ENCODE data around the gene DBN1. TPM values are rescaled to one million over a fixed set of nuclear protein-coding genes. Genes with fewer than 3 reads are reported as not detected.

Gene DBN1
- total RNA-seq, 1 donor from 2014 or later, result 41.1 TPM

DNA sequence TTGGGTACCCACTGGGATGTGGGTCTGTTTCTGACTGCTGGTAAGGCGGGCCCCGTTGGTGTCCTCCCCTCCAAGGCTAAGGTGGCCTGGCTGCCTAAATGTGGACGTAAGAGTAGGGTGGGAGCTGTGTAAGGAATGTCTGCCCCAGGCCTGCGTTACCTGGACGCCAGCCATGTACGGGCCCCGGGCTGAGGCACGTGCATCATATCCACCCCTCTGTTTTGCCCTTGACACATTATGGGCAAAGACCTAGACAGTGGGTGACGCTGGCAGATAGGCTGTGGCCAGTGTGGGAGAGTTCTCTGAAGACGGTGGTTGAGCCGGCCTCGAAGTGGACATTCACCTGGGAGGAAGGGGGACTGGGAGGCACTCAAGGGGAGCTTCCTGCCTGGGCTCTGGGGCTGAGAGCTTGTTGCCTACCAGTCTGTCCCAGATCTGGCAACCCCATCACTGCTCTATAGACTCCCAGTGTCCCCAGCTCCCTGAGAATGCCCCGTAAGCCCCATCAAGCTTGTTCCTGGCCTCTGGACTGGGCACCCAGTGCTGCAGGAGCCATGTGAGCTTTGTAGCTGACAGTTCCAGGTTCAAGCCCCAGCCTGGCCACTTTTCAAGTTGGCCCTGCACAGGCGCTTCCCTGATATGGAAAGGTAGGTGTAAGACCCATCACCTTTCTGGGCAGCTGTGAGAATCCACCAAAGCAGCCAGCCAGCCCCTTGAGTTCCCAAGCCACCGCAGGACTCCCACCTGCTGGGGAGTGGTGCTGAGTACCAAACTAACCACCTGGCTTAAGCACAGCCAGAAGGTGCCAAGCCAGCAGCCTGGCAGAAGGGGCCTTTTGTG, 30.1 kb downstream of the DBN1 start:
- no peak for DNase-seq

DNA sequence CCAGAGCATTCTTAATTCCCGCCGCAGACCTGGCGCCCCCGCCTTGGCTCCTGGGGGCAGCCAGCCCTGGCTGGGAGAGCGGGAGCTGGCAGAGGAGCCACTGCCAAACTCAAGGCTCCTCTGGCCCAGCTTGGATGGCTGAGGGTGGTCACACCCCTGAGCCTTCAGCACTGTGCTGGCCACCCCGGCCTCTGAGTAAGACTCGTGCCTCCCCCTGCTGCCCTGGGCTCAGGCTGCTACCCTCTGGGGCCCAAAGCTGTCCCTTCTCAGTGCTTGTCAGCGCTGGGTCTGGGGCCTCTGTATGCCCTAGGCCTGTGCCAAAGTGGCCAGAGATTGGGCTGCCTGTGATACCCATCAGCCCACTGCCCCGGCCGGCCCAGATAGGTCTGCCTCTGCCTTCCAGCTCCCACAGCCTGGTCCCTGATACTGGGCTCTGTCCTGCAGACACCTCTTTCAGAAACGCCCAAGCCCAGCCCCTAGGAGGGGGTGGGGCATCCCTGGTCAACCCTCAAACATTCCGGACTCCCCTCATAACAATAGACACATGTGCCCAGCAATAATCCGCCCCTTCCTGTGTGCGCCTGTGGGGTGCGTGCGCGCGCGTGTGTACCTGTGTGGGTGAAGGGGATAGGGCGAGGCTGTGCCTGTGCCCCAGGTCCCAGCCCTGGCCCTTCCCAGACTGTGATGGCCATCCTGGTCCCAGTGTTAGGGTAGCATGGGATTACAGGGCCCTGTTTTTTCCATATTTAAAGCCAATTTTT, 31.2 kb downstream of the DBN1 start:
- no peak for DNase-seq

DNA sequence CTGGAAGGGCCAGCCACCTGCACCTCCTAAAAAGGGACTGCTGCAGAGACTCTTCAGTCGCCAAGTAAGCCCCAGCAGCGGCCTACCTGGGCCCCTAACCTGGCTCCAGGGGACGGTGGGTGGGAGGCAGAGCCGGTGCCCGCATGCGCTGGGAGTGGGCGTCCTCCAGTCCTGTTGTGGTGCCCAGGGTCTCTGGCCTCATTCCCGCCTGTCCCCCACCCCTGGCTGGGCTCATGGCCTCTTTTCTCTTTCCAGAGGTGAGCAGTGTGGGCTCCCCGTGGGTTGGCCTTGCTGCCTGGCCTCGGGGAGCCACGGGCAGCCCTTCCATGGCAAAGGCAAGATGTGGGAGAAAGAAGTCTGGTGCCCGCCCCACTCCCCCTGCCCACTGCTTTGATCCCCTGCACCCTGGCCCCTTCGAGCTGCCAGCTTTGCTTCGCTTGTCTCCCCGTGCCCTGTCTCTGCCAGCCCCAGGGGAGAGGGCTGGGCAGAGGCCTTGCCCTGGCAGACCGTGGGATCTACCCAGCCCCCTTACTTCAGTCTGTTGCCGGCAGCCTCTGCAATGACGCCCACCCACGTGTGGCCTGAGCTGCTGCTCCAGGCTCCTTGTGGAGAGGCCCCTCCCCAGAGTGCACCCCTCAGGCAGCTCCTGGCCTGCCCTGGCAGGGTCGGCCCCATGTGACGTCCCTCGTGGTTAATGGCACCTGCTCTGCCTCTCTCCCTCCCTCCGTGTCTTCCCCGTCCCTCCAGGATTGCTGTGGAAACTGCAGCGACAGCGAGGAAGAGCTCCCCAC, 32.2 kb downstream of the DBN1 start:
- DNase-seq, result no peak

DNA sequence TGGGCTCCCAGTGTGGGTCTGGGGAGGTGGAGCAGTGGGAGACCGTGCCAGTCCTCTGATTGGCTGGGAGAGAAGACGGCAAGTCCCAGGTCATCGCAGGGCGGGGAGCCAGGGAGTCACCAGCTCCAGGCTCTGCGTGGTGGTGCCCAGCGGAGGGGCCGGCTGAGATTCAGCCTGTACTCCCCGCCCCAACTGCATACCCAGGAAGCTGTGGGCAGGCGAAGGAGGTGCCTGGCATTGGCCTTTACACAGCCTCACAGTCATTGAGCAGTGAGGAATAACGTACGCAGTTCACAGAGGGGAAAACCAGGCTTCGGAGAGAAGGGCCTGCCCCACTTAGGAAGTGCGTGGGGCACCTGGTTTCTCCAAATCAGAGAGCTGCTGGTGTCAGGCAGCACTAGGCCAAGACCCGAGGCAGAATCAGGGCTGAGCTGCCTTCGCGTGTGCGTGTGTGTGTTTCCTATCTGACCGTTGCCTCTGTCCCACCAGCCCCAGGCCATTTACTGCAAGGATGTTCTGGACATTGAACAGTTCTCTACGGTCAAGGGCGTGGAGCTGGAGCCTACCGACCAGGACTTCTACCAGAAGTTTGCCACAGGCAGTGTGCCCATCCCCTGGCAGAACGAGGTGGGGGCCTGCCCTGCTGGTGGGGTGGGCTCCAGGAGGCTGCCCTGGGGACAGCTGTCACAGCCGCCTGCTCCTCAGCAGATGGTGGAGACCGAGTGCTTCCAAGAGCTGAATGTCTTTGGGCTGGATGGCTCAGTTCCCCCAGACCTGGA, 33.0 kb downstream of the DBN1 start:
- no peak for DNase-seq

DNA sequence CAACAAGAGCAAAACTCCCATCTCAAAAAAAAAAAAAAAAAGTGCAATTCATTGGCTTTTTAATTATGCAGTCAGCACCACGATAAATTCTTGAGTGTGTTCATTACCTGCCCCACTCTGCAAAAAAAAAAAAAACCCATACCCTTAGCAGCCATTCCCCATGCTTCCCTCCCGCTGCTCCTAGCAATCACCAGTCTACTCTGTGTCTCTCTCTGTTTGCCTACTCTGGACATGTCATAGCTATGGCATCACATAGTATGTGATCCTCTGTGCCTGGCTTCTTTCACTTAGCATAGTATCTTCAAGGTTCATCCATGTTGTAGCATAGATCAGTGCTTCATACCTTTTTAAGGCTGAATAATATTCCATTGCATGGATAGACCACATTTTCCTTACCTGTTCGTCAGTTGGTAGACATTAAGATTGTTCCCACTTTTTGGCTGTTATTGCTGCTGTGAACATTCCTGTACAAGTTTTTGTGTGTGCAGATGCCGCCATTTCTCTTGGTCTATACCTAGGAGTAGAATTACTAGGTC, 33.8 kb downstream of the DBN1 start:
- DNase-seq, result no peak

DNA sequence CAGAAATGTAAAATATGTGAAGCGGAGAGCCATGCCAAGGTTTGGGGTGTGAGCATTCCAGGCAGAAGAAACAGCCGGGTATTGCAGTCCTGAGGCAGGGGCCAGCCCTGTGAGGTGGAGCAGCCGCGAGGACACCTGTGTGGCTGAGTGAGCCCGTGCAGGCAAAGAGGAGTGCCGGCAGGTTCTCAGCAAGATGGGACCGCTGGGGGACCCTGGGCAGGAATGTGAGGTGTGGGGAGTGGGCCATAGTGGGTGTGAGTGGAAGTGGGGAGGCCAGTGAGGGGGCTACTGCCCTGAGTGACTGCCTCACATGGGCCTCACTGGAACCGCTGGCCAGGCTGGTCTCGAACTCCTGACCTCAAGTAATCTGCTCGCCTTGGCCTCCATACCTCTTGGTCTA, 35.0 kb downstream of the DBN1 start:
- DNase-seq, result no peak

DNA sequence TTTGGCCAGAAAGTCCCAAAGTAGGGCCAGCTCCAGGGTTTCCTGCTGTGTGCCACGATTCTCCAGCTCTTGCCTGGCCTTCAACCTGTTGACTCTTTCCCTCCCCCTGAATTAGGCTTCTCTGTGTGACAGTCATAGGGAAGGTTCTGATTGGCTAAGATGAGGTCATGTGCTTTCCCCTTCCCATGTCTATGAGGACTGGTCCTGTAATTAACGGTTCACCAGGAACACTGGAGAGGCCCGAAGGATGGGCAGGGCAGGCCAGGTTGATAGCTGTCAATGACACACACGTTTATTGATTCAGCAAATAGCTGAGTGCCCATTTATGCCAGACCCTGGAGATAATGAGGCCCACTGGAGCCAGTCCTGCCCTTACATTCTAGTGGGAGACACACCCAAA, 35.8 kb downstream of the DBN1 start:
- DNase-seq, result no peak

DNA sequence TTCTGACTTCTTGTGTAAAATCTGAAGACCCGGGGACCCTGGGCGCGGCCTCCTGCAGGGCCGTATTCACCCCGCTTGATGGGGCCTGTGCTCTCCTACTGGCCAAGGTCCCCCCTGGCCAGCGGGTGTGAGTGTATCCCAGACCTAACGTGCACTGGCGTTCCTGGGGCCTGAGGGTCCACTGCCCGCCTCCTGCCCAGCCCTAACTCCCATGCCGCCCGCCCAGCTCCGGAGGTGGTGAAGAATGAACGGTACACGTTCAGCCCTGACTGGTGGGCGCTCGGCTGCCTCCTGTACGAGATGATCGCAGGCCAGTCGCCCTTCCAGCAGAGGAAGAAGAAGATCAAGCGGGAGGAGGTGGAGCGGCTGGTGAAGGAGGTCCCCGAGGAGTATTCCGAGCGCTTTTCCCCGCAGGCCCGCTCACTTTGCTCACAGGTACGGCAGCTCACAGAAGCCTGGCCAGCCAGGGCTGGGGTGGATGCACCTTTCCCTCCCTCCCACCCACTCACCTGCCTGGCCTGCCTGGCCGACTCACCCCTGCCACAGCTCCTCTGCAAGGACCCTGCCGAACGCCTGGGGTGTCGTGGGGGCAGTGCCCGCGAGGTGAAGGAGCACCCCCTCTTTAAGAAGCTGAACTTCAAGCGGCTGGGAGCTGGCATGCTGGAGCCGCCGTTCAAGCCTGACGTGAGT, 37.4 kb downstream of the DBN1 start:
- DNase-seq, result no peak

DNA sequence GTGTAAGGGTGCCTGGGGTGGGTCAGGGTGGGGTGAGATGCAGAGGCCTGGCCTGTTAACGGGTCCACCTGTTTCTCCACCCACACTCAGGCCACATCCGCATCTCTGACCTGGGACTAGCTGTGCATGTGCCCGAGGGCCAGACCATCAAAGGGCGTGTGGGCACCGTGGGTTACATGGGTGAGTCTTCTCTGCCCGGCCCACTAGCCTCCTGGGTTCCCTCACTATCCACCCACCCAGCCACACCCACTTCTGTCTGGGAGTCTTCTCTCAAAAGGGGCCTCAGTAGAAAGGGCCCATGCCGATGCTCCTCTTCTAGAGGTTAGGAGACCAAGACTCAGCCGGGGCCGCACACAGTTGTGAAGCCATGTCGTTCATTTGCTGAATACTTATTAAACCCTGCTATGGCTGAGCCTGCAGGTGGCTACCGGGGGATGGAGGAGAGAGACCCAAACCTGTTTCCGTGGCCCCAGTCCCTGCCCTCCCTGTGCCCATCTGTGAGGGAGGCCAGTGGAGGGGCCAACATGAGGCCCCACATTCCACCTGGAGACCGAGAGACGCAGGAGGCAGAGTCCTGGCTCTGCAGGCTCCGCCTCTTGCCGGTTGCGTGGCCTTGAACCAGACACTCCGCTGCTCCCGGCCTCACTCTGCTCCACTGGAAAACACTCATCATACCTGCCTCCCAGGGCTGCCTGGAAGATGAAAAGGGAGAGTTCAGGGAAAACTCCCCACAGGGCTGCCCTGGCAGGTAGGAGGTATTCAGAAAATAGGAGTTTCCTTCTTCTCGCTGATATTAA, 38.3 kb downstream of the DBN1 start:
- DNase-seq, result no peak

DNA sequence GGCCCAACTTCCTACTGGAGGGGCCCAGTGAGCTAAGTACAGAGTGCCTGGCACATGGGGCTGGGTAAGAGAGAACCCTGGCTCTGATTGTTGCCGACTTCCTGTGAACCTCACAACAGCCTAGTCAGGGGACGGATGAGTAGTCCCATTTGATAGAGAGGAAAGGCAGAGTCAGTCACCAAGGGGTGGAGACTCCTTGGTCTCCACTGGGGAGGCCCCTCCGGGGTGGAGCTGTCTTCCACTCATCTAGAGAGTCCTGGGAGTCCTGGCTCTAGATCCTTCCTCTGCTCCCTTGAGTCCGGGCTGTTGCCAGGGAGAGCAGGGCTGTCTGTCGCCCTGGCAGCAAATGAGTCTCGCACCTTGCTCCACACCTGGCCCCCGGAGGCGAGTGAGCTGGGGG, 39.0 kb downstream of the DBN1 start:
- DNase-seq, result no peak

DNA sequence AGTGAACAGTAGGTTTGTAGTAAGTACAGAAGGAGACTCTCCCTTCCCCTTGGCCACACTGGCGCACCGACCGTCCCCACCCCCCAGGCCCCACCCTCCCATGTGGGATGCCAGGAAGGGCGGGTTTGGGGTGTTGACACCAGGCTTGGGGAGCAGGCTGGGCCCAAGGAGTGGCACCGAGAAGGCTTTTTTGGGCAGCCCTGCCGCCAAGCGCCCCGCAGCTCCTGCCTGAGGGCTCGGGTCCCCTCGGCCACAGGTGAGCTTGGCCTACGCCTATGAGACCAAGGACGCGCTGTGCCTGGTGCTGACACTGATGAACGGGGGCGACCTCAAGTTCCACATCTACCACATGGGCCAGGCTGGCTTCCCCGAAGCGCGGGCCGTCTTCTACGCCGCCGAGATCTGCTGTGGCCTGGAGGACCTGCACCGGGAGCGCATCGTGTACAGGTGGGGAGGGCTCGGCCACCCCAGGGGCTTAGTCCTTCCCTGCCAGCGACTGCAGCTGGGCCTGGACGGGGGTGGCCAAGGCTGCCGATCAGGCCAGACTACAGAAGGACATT, 39.7 kb downstream of the DBN1 start:
- DNase-seq, result no peak

DNA sequence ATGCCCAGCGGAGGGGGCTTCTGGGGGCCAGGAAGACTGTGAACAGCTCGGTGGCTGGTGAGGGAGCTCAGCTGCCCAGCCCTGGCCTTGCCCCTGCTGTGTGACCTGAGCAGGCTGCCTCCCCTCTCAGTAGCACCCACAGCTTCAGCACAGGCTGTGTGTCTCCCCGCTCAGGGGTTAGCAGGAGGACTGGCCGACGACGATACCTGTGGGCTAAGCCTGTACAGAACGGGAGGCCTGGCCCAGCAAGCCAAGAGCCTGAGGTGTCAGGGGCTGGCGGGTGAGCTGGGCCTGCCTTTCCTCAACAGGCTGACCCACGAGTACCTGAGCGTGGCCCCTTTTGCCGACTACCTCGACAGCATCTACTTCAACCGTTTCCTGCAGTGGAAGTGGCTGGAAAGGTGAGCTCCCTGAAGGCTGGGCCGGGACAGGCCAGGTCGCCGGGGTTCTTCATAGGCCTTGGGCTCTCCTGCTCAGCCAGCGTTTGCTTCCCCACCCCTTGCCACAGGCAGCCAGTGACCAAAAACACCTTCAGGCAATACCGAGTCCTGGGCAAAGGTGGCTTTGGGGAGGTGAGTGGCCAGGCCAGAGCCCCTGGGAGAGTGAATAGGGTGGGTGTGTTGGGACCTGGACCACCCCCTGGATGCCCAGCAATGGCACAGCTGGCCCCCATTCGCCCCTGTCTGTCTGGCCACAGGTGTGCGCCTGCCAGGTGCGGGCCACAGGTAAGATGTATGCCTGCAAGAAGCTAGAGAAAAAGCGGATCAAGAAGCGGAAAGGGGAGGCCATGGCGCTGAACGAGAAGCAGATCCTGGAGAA, 40.4 kb downstream of the DBN1 start:
- DNase-seq, result no peak

DNA sequence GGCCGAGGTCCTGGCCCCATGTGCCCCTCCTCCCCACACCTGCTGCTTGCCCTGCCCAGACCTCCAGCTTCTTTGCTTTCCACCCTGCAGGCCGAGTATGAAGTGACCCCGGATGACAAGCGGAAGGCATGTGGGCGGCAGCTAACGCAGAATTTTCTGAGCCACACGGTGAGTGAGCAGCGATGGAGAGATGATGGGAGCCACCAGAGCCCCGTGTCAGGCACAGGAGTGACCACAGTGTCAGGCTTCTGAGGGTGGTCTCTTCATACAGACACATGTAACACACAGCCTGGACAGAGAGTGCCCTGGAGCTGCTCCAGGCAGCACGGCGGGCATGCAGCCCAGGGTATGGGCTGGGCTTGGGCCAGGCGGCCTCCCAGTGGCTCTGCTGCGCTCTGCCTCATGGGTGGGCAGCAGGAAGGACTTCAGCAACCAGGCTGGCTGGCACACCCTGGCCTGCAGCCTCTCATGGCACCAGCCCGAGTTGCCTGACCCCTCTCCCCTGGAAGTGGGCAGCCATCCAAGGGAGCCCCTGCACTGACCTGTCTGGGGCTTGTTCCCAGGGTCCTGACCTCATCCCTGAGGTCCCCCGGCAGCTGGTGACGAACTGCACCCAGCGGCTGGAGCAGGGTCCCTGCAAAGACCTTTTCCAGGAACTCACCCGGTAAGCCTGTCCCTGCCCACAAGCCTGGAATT, 41.1 kb downstream of the DBN1 start:
- DNase-seq, result no peak

DNA sequence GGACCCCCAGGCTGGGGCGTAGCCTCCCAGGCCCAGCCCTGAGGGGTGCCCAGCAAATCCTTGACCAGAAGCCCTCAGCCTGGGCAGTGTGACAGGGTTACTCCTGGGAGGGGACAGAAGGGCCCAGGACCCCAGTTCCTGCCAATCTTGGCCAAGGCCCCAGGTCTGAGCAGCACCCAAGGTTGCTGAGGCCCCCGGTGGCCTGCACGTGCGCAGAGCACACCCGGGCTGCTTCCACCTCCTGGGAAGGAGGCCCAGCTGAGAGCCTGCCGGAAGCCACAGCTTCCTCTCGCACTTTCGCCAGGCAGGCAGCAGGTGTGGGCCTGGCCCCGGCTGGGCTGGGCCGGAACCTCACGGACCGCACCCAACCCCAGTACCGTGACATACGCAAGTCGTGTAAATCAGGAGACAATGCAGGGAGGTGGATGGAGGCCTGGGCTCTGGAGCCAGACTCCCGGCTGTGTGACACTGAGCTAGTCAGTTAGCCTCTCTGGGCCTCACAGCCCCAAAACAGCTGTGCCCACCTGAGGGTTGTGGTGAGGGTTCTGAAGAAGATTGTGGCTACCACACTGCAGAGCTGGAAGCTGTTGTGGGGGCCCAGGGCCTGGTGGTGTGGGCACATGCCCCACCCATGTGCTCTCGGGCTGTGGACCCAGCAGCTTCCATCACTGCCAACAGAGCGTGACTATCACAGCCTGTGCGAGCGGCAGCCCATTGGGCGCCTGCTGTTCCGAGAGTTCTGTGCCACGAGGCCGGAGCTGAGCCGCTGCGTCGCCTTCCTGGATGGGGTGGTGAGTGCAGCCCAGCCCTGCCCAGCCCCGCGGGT, 41.9 kb downstream of the DBN1 start:
- DNase-seq, result no peak

DNA sequence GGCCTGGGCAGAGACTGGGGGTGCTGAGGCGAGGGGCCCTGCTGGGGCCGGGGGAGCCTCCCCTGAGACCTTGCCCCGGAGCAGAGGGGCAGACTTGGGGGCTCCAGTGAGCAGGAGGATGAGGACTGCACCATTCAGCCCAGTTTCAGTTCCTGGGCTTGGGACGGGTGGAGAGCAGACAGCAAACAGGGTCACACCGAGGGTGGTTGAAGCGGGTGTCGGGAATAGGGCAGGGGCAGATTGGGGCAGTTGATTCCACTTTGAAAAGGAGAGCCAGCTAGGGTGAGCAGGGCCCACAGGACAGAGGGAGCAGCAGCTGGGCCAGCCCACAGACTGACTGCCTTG, 42.5 kb downstream of the DBN1 start:
- DNase-seq, result no peak

DNA sequence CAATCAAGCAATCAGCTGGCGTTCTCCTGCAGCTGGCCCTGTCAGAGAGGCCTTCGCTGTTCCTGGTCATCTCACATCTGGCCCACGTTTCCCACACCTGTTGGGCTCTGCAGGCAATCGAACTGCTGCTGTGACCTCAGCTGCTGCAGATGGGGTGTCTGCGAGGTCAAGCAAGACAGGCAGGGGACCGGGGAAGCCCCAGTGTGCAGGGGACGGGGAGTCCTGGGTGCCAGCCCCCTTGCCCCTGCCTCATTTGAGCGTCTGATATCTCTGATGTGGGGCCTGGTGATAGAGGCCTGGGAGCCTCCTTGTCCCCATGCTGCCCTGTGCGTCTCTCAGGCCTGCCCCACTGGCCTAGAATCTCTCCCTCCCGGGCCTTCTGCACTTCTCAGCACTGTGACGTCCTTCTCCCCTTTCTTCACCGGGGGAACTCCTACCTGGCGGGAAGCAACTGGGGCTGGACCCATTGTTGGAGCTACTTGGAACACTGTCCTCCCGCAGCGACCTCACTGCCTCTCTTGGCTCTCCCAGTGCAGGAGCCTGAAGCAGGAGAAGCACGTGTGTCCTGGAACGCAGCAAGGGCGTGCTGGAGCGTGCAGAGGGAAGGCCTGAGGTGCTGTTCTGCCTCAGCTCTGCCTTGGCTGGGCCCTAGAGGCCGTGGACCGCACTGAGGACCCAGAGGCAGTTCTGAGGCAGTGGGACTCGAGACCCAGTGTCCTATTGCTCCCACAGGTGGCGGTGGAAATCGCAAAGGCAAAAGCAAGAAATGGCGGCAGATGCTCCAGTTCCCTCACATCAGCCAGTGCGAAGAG, 43.1 kb downstream of the DBN1 start:
- no peak for DNase-seq
